Tibial artery (tissue), 4 donors: Measurements from ENCODE around the gene GON4L.
A peak's percentile ranks its signal among the peaks of the same experiment; 100 is the strongest.
"Not testable (repeated sequence)": the region's sequence is repeated elsewhere in the genome, so short reads cannot be mapped to it uniquely, and the experiment has no call there.

Source experiments
- DNase-seq, 2 donors: peaks; one replicate each; pipeline ENCODE4 v3.0.0-alpha.2; 2019
- H3K27ac ChIP-seq, 2 donors: fragments of 200-600 bp; sonication (generic) in 1 of 2; 1 replicate in 1 of 2; 2 replicates in 1 of 2; pipeline ENCODE4 v1.5.1; 2018 to 2019; ENCODE audit warnings: mild to moderate bottlenecking in 1 of 2
- H3K27me3 ChIP-seq, 2 donors: fragments of 200-600 bp; sonication (generic) in 1 of 2; one replicate each; pipeline versions ENCODE4 v1.5.1 to v1.6.0; 2016 to 2019
- H3K36me3 ChIP-seq, 3 donors: fragments of 200-600 bp; sonication (generic) in 2 of 3; one replicate each; pipeline ENCODE4 v1.5.1; 2016 to 2019; ENCODE audit warnings: mild to moderate bottlenecking in 2 of 3
- H3K4me1 ChIP-seq, 4 donors: fragments of 200-600 bp; sonication (generic) in 2 of 4; 1 replicate in 3 of 4; 2 replicates in 1 of 4; pipeline ENCODE4 v1.5.1; 2016 to 2019
- H3K4me3 ChIP-seq, 2 donors: fragments of 200-600 bp; sonication (generic) in 1 of 2; 1 replicate in 1 of 2; 2 replicates in 1 of 2; pipeline ENCODE4 v1.5.1; 2018 to 2019; ENCODE audit warnings: mild to moderate bottlenecking in 2 of 2
- H3K9me3 ChIP-seq, 3 donors: fragments of 200-600 bp; sonication (generic) in 1 of 3; one replicate each; pipeline ENCODE4 v1.5.1; 2016 to 2019
- intact Hi-C: fragments of 100-400 bp; cut with DNase I; formaldehyde crosslinking; loops from one replicate; pipeline ENCODE4 v1.15.0; 2023; ENCODE audit warnings: low total_unique reads
- TF ChIP-seq, protein P1 (sequence below), 2 experiments: fragments of 200-600 bp in 1 of 2; fragments of 450-650 bp in 1 of 2; IDR thresholded peaks; one replicate each; pipeline ENCODE4 v1.5.1; 2017 to 2019; ENCODE audit warnings: antibody characterized with exemption in 2 of 2, mild to moderate bottlenecking in 1 of 2, moderate library complexity in 1 of 2

The GON4L gene

DNA sequence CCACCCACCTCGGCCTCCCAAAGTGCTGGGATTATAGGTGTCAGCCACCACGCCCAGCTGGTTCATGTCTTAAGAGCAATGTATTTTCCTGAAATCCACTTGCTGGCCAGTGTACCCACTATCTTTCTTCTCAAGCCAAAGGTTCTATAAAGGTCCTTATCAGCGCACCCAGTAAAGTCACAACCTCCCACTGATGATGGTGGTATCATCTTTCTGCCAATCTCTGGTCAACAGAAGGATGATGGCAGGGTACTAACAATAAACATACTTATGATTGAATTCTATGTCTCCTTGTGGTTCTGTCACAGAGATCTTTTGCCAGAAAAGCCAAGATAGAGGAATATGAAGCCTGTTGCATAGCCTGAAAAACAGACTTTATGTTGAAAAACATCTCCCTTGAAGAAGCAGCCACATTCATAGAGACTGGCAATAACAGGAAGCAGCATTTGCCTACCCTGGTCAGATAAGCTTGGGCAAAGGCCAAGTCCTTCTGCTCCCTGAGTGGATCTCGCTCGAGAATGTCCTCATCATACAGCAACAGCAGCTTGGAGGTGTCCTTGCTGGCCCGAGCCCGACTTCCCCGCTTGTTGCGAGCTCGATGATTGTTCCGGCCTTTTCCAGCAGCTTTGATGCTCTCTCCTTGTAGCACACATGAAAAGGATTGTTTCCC lies 95.1 kb downstream of the GON4L start:
- no peak for DNase-seq
- Histone ChIP-seq H3K27me3 (no peaks in the 10 kb centered on the region), H3K36me3 (peaks cover 77 to 92% (median 82%) of the 10 kb centered on the region in 3 donors), H3K27ac (no peak overlapping the region), H3K4me3 (no peak overlapping the region), H3K4me1 (no peaks in the 10 kb centered on the region), H3K9me3 (no peaks in the 10 kb centered on the region)
- intact Hi-C loops, result no loop called here
- TF ChIP-seq, protein P1, sequence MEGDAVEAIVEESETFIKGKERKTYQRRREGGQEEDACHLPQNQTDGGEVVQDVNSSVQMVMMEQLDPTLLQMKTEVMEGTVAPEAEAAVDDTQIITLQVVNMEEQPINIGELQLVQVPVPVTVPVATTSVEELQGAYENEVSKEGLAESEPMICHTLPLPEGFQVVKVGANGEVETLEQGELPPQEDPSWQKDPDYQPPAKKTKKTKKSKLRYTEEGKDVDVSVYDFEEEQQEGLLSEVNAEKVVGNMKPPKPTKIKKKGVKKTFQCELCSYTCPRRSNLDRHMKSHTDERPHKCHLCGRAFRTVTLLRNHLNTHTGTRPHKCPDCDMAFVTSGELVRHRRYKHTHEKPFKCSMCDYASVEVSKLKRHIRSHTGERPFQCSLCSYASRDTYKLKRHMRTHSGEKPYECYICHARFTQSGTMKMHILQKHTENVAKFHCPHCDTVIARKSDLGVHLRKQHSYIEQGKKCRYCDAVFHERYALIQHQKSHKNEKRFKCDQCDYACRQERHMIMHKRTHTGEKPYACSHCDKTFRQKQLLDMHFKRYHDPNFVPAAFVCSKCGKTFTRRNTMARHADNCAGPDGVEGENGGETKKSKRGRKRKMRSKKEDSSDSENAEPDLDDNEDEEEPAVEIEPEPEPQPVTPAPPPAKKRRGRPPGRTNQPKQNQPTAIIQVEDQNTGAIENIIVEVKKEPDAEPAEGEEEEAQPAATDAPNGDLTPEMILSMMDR (IDR thresholded peaks at IDR 0.05), result no peak

DNA sequence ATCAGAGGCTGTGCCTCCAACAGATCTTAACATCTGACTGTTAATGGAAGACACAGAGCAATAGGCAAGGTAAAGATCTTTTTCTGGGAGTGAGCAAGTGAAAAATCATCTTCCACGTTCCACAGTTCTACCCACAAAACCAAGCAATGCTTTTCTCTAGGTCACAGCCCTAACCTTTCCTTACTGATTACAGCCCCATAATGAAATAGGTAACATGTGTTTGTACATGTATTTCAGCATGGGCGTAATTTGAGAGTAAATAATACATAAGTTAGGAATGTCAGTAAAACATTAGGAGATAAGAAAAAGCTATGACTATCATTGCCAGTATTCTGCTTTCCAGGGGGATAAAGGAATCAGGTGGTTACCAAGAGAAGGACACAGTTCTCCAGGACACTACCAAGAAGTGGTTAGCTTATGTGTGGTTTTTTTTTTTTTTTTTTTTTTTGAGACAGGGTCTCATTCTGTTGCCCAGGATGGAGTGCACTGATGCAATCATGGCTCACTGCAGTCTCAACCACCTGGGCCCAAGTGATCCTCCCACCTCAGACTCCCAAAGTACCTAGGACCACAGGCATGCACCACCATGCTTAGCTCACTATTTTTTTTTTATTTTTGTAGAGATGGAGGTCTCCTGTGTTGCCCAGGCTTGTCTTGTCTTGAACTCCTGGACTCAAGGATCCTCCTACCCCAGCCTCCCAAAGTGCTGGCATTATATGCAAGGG lies 96.1 kb downstream of the GON4L start:
- no peak for DNase-seq
- H3K27me3 ChIP-seq, result no peaks in the 10 kb centered on the region
- H3K27ac ChIP-seq, result no peak overlapping the region
- no peak overlapping the region for H3K4me3 ChIP-seq
- TF ChIP-seq, protein P1 (IDR thresholded peaks at IDR 0.05), result no peak
- no peaks in the 10 kb centered on the region for H3K9me3 ChIP-seq
- peaks cover 76 to 92% (median 81%) of the 10 kb centered on the region in 3 donors for H3K36me3 ChIP-seq
- intact Hi-C loops, result no loop called here
- H3K4me1 ChIP-seq, result no peaks in the 10 kb centered on the region

DNA sequence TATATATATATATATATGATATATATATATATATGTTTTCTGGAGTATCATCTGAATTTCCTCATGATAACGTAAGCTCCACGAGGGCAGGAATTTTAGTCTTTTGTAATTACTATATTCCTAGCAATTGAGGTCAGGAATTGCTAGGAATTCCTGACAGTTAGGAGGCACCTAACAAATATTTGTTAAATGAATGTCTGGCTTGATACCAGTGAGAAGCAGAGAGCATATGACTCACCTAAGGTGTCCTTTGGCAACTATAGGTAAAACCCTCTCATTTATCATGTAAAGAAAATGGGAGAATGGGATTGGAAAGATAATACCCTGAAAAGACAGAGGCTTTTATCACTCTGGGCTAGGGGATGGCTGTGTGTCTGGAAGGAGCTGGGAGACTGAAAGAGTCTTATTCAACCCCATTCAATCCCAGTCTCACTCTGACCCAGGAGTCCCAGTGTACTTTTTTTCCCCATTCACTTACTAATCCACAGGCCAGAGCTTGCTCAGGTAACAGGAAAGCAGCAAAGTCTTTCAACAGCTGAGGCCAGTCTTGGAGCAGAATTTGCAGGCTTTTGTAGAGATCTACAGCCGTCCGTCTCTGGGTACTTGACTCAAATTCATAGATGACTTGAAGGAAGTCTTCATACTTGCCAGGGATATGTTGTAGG lies 96.9 kb downstream of the GON4L start:
- no peak overlapping the region for H3K27ac ChIP-seq
- intact Hi-C loops, result no loop called here
- H3K36me3 ChIP-seq, result peaks cover 68 to 92% (median 76%) of the 10 kb centered on the region in 3 donors
- H3K27me3 ChIP-seq, result no peaks in the 10 kb centered on the region
- no peak overlapping the region for H3K4me3 ChIP-seq
- TF ChIP-seq, protein P1 (IDR thresholded peaks at IDR 0.05), result no peak
- DNase-seq, result no peak
- no peaks in the 10 kb centered on the region for H3K9me3 ChIP-seq
- H3K4me1 ChIP-seq, result no peaks in the 10 kb centered on the region

DNA sequence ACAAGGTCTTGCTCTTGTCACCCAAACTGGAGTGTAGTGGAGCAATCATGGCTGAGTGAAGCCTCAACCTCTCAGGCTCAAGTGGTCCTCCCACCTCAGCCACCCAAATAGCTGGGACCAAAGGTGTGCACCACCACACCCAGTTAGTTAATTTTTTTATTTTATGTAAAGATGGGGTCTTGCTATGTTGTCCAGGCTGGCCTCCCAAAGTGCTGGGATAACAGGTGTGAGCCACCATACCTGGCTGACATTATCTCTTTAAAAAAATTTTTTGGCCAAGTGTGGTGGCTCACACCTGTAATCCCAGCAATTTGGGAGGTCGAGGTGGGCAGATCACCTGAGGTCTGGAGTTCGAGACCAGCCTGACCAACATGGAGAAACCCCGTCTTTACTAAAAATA lies 98.0 kb downstream of the GON4L start:
- peaks cover 67 to 92% (median 68%) of the 10 kb centered on the region in 3 donors for H3K36me3 ChIP-seq
- intact Hi-C loops, result not testable (repeated sequence)

DNA sequence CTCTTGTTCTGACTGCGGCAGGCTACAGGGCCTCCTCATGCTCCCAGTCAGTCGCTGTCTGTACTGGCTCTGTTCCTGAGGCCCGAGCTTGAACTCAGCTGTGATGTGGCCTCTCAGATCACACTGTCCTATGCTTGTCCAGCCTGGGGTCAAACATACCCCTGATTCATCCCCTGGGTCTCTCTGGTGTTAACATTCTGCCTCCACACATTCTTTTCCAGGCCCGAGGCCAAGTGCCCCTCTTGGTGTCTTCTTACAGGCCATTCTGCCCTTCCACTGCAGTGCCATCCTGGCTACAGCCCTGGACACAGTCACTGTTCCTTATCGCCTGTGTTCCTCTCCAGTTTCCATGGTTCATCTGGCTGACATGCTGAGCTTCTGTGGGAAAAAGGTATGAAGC lies 108.9 kb downstream of the GON4L start:
- H3K4me3 ChIP-seq, H3K9me3 ChIP-seq, H3K27me3 ChIP-seq, H3K4me1 ChIP-seq, H3K27ac ChIP-seq, intact Hi-C loops: not testable (repeated sequence)
- DNase-seq, result peak in 1 of 2 donors; percentile 61
- peaks cover 0 to 47% (median 22%) of the 10 kb centered on the region in 3 donors for H3K36me3 ChIP-seq

More for the DNA sequence above, 98.0 kb downstream of the GON4L start:
- H3K27ac ChIP-seq, H3K9me3 ChIP-seq, DNase-seq, H3K4me3 ChIP-seq, H3K4me1 ChIP-seq, H3K27me3 ChIP-seq: not testable (repeated sequence)

DNA sequence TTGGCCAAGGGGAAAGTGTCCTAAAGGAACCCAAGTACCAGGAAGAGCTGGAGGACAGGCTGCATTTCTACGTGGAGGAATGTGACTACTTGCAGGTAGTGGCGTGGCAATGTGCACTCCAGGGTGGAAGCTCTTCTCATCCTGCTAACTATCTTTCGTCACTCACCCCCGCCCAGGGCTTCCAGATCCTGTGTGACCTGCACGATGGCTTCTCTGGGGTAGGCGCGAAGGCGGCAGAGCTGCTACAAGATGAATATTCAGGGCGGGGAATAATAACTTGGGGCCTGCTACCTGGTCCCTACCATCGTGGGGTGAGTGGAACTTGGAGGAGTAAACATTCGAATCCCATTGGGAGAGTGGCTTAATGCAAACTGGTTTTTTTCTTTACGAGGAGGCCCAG lies 109.4 kb downstream of the GON4L start:
- H3K4me3 ChIP-seq, intact Hi-C loops, H3K9me3 ChIP-seq, H3K27me3 ChIP-seq, H3K27ac ChIP-seq, H3K4me1 ChIP-seq: not testable (repeated sequence)
- peaks cover 0 to 41% (median 16%) of the 10 kb centered on the region in 3 donors for H3K36me3 ChIP-seq
- peak in 1 of 2 donors; percentile 24 for DNase-seq
